PC-9 (cell line): ENCODE data around the gene AOAH.

Source experiments
- EZH2 ChIP-seq: fragments of 200-600 bp; sonication (generic); IDR thresholded peaks from 2 replicates; pipeline ENCODE4 v1.8.0; 2017; ENCODE audit warnings: antibody characterized with exemption, low read depth
- TF ChIP-seq, protein P1 (sequence below): fragments of 200-600 bp; sonication (generic); conservative IDR thresholded peaks from 2 replicates; pipeline ENCODE4 v1.6.1; 2017; ENCODE audit warnings: mixed run types, antibody characterized with exemption, mild to moderate bottlenecking, moderate library complexity

- TF ChIP-seq, protein P1, sequence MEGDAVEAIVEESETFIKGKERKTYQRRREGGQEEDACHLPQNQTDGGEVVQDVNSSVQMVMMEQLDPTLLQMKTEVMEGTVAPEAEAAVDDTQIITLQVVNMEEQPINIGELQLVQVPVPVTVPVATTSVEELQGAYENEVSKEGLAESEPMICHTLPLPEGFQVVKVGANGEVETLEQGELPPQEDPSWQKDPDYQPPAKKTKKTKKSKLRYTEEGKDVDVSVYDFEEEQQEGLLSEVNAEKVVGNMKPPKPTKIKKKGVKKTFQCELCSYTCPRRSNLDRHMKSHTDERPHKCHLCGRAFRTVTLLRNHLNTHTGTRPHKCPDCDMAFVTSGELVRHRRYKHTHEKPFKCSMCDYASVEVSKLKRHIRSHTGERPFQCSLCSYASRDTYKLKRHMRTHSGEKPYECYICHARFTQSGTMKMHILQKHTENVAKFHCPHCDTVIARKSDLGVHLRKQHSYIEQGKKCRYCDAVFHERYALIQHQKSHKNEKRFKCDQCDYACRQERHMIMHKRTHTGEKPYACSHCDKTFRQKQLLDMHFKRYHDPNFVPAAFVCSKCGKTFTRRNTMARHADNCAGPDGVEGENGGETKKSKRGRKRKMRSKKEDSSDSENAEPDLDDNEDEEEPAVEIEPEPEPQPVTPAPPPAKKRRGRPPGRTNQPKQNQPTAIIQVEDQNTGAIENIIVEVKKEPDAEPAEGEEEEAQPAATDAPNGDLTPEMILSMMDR = no peak
- no peak for TF ChIP-seq EZH2
These were observed 111.2 kb downstream of the AOAH start for GRCh38 chr7:36613031-36613614.
